ENCODE measurements around the gene RNASET2.
"Not testable (repeated sequence)": the region's sequence is repeated elsewhere in the genome, so short reads cannot be mapped to it uniquely, and the experiment has no call there.

The RNASET2 gene

GRCh38 chr6:166927240-166927934 lies 29.0 kb downstream of the RNASET2 start:
- no peak for DNase-seq (ENCODE audit: low read depth)

- no peak for DNase-seq (ENCODE audit: low read depth)
Measured at GRCh38 chr6:166926748-166927147, 29.6 kb downstream of the RNASET2 start.

GRCh38 chr6:166925141-166925996 lies 31.0 kb downstream of the RNASET2 start:
- no peak for DNase-seq (ENCODE audit: low read depth)

- no peak for DNase-seq (ENCODE audit: low read depth)
Measured at GRCh38 chr6:166924531-166924930, 31.8 kb downstream of the RNASET2 start.

- no peak for DNase-seq (ENCODE audit: low read depth)
Measured at GRCh38 chr6:166922937-166923336, 33.4 kb downstream of the RNASET2 start.

- DNase-seq (ENCODE audit: low read depth), result no peak
Measured at GRCh38 chr6:166921570-166921969, 34.8 kb downstream of the RNASET2 start.

GRCh38 chr6:166916824-166917223 lies 39.5 kb downstream of the RNASET2 start:
- no peak for DNase-seq (ENCODE audit: low read depth)

GRCh38 chr6:166915484-166915883 lies 40.9 kb downstream of the RNASET2 start:
- not testable (repeated sequence) for DNase-seq (ENCODE audit: low read depth)

- not testable (repeated sequence) for DNase-seq (ENCODE audit: low read depth)
Measured at GRCh38 chr6:166914952-166915351, 41.4 kb downstream of the RNASET2 start.

- no peak for DNase-seq (ENCODE audit: low read depth)
Measured at GRCh38 chr6:166911248-166911677, 45.1 kb downstream of the RNASET2 start.

- DNase-seq (ENCODE audit: low read depth), result no peak
Measured at GRCh38 chr6:166910601-166911000, 45.7 kb downstream of the RNASET2 start.

GRCh38 chr6:166908811-166909210 lies 47.5 kb downstream of the RNASET2 start:
- no peak for DNase-seq (ENCODE audit: low read depth)

- DNase-seq (ENCODE audit: low read depth), result no peak
Measured at GRCh38 chr6:166907871-166908806, 48.2 kb downstream of the RNASET2 start.

- DNase-seq (ENCODE audit: low read depth), result no peak
Measured at GRCh38 chr6:166907373-166907841, 48.9 kb downstream of the RNASET2 start.

- DNase-seq (ENCODE audit: low read depth), result no peak
Measured at GRCh38 chr6:166906376-166907044, 49.8 kb downstream of the RNASET2 start.

- DNase-seq (ENCODE audit: low read depth), result no peak
Measured at GRCh38 chr6:166905505-166906134, 50.7 kb downstream of the RNASET2 start.

GRCh38 chr6:166905013-166905412 lies 51.3 kb downstream of the RNASET2 start:
- DNase-seq (ENCODE audit: low read depth), result no peak

- DNase-seq (ENCODE audit: low read depth), result peak; percentile 3
Measured at GRCh38 chr6:166904101-166904746, 52.1 kb downstream of the RNASET2 start.

GRCh38 chr6:166903500-166903899 lies 52.9 kb downstream of the RNASET2 start:
- DNase-seq (ENCODE audit: low read depth), result no peak

GRCh38 chr6:166903027-166903426 lies 53.3 kb downstream of the RNASET2 start:
- no peak for DNase-seq (ENCODE audit: low read depth)
